BE2C (cell line): ENCODE results near the gene COL15A1.

Source experiments
- DNase-seq: peaks from one replicate; pipeline ENCODE4 v3.0.0-alpha.2; 2020
- H3K27me3 ChIP-seq: fragments of 250-450 bp; sonication (Bioruptor Pico); 2 replicates; pipeline ENCODE4 v1.5.1; 2020; ENCODE audit warnings: mild to moderate bottlenecking
- H3K36me3 ChIP-seq: fragments of 250-450 bp; sonication (Bioruptor Pico); 2 replicates; pipeline ENCODE4 v1.5.1; 2020; ENCODE audit warnings: mild to moderate bottlenecking
- H3K4me1 ChIP-seq: fragments of 250-450 bp; sonication (Bioruptor Pico); 2 replicates; pipeline ENCODE4 v1.5.1; 2020
- H3K4me3 ChIP-seq: 2 replicates; pipeline ENCODE4 v1.5.1; 2011; ENCODE audit warnings: low read depth, low read length
- H3K9me3 ChIP-seq: fragments of 250-450 bp; sonication (Bioruptor Pico); 2 replicates; pipeline ENCODE4 v1.5.1; 2020
- CTCF ChIP-seq: IDR thresholded peaks from 2 replicates; pipeline ENCODE4 v1.5.1; 2012; ENCODE audit warnings: mild to moderate bottlenecking, low read depth, low read length

The COL15A1 gene

GRCh38 chr9:98977813-98978212 is 34.1 kb downstream of the COL15A1 start:
- no peaks in the 10 kb centered on the region for H3K4me1 ChIP-seq
- H3K9me3 ChIP-seq, result no peaks in the 10 kb centered on the region
- H3K27me3 ChIP-seq, result peaks cover 5% of the 10 kb centered on the region
- no peak overlapping the region for H3K4me3 ChIP-seq
- DNase-seq, result no peak
- no peak for TF ChIP-seq CTCF
- H3K36me3 ChIP-seq, result no peaks in the 10 kb centered on the region

- H3K27me3 ChIP-seq, result peaks cover 5% of the 10 kb centered on the region
- TF ChIP-seq CTCF, result no peak
- no peak overlapping the region for H3K4me3 ChIP-seq
- no peaks in the 10 kb centered on the region for H3K36me3 ChIP-seq
- H3K4me1 ChIP-seq, result no peaks in the 10 kb centered on the region
- no peak for DNase-seq
- H3K9me3 ChIP-seq, result no peaks in the 10 kb centered on the region
Observed at GRCh38 chr9:98978231-98978681, 34.5 kb downstream of the COL15A1 start.

GRCh38 chr9:98980291-98980690 is 36.6 kb downstream of the COL15A1 start:
- Histone ChIP-seq H3K27me3 (peaks cover 4% of the 10 kb centered on the region), H3K4me1 (no peaks in the 10 kb centered on the region), H3K36me3 (no peaks in the 10 kb centered on the region), H3K9me3 (no peaks in the 10 kb centered on the region), H3K4me3 (no peak overlapping the region)
- DNase-seq, result no peak
- TF ChIP-seq CTCF, result no peak

- Histone ChIP-seq H3K27me3 (no peaks in the 10 kb centered on the region), H3K4me3 (no peak overlapping the region), H3K9me3 (no peaks in the 10 kb centered on the region), H3K36me3 (no peaks in the 10 kb centered on the region), H3K4me1 (no peaks in the 10 kb centered on the region)
- TF ChIP-seq CTCF, result no peak
- DNase-seq, result no peak
Observed at GRCh38 chr9:98983295-98984268, 39.9 kb downstream of the COL15A1 start.

DNA sequence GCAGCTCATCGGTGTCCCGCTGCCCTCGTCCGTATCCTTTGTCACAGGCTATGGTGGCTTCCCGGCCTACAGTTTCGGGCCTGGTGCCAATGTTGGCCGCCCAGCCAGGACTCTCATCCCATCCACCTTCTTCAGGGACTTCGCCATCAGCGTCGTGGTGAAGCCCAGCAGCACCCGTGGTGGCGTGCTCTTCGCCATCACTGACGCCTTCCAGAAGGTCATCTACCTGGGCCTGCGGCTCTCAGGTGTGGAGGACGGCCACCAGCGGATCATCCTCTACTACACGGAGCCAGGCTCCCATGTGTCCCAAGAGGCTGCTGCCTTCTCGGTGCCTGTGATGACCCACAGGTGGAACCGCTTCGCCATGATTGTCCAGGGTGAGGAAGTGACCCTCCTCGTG is 41.9 kb downstream of the COL15A1 start:
- no peak for DNase-seq
- Histone ChIP-seq H3K27me3 (no peaks in the 10 kb centered on the region), H3K4me1 (no peaks in the 10 kb centered on the region), H3K36me3 (no peaks in the 10 kb centered on the region), H3K4me3 (no peak overlapping the region), H3K9me3 (no peaks in the 10 kb centered on the region)
- TF ChIP-seq CTCF, result no peak
